Lung microvascular endothelial cell (primary cell): ENCODE results near the gene SVEP1. TPM values are rescaled to one million over a fixed set of nuclear protein-coding genes. Genes with fewer than 3 reads are reported as not detected.

Experiments used
- DNase-seq, 2 donors: peaks; one replicate each; pipeline versions ENCODE4 v3.0.0 to v3.0.0-alpha.2; 2010; ENCODE audit warnings: low read depth in 2 of 2
- total RNA-seq: library from RNA; depleted of rRNA; stranded (reverse); fragments of >200 nt; gene quantifications from 2 replicates; pipeline ENCODE4 v1.2.1, GENCODE V29; 2014

The SVEP1 gene
- total RNA-seq, 1 donor from 2014 or later = under 0.01 TPM

GRCh38 chr9:110323818-110324217 is 255.7 kb downstream of the SVEP1 start:
- no peak for DNase-seq

GRCh38 chr9:110320651-110321445 is 258.7 kb downstream of the SVEP1 start:
- no peak for DNase-seq

GRCh38 chr9:110319781-110320492 is 259.6 kb downstream of the SVEP1 start:
- no peak for DNase-seq

DNA sequence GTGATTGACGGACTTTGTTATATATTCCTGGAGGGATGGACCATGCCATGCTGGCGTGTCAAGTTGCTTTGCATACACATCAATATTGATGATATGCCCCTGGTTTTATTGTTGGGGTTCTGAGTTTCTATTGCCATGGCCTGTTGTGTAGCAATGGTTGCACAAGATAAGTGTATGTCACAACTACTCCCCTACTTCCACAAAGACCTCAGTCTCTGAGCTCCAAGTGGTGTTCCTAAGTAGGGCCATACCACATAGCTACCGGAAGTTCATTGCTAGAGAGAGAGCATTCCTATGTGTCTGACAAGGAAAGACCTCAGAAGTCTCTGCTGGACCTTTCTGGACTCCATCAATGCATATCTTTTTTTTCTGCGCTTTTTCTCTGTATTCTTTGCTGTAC is 261.6 kb downstream of the SVEP1 start:
- DNase-seq = no peak

DNA sequence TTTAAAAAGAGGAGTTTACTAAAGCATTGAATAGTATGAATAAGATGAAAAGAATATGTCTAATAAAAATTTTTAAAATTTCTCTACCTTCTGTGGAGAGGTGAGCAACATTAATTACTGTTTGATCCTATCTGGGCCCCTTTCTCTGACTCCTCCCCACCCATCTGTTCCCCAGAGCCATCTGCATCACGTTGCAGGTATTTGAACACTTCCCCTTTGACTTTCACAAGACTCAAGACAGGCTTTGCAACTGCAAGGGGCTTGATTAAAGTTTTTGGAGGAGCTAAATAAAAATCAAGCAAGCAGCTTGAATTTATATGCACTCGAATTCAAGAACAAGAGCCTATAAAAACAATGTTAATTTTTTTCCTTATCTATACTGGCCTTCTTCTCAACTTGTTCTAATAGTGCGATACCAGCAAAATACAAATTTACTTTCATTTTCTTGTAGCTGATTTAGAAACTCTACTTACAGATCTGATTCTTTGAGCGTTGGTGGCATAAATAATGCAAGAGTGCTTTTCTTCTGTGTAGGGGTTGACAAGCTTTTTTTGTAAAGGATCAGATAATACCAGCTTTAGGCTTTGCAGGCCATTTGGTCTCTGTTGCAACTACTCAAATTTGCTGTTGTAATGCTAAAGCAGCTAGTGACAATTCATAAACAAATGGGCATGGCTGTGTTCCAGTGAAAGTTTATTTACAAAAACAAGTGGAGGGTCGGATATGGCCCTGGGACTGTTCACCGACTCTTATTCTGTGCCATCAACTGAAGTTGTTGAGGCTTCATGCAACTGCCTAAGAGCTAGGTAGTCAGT is 263.1 kb downstream of the SVEP1 start:
- DNase-seq = no peak

Other genes starting within 250 kb of the SVEP1 start
- gene TXNDC8, start 241.9 kb downstream of the SVEP1 start, total RNA-seq = not detected in 2 replicates
- not detected in 2 replicates for gene MUSK, start 89.0 kb upstream of the SVEP1 start, total RNA-seq